Measurements from ENCODE around the gene FRA10AC1.

- TF ChIP-seq CTCF (IDR thresholded peaks at IDR 0.05; ENCODE audit: low read depth, low read length, poor library complexity, severe bottlenecking): no peak
- no peak for TF ChIP-seq EZH2phosphoT487 (IDR thresholded peaks at IDR 0.05; ENCODE audit: borderline replicate concordance, low read length)
Observed at GRCh38 chr10:93710333-93710909, 8.0 kb upstream of the FRA10AC1 start.
